Fibroblast of lung (primary cell): ENCODE results near the gene PRKAR1B.

Experiments used
- EZH2 ChIP-seq: IDR thresholded peaks from 2 replicates; pipeline ENCODE4 v1.5.1; 2012; ENCODE audit warnings: low read length, control low read depth, mild to moderate bottlenecking; ENCODE audit errors: missing control alignments
- TF ChIP-seq, protein P1 (sequence below), 2 donors: IDR thresholded peaks in 1 of 2; conservative IDR thresholded peaks in 1 of 2; 1 replicate in 1 of 2; 2 replicates in 1 of 2; pipeline ENCODE4 v1.5.1; 2011 to 2012; ENCODE audit warnings: low read length in 2 of 2, control low read depth in 1 of 2, inconsistent platforms in 1 of 2, low read depth in 1 of 2, mild to moderate bottlenecking in 1 of 2

DNA sequence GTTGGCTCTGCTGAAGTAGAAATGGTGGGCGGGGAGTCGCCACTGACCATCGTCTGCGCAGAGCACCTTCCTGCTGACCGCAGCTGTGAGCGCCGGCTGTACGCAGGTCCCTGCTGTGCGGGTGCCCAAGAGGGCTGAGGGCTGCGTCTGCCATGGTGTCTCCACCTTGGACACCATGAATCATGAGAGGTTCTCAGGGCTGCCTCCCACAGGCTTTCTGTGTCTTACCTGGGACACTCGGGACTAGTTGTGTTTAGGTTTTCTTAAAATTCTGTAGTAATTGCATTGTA is 44.9 kb upstream of the PRKAR1B start:
- no peak for TF ChIP-seq EZH2
- TF ChIP-seq, protein P1, sequence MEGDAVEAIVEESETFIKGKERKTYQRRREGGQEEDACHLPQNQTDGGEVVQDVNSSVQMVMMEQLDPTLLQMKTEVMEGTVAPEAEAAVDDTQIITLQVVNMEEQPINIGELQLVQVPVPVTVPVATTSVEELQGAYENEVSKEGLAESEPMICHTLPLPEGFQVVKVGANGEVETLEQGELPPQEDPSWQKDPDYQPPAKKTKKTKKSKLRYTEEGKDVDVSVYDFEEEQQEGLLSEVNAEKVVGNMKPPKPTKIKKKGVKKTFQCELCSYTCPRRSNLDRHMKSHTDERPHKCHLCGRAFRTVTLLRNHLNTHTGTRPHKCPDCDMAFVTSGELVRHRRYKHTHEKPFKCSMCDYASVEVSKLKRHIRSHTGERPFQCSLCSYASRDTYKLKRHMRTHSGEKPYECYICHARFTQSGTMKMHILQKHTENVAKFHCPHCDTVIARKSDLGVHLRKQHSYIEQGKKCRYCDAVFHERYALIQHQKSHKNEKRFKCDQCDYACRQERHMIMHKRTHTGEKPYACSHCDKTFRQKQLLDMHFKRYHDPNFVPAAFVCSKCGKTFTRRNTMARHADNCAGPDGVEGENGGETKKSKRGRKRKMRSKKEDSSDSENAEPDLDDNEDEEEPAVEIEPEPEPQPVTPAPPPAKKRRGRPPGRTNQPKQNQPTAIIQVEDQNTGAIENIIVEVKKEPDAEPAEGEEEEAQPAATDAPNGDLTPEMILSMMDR (conservative IDR thresholded peaks at IDR 0.05 in 1 of 2, IDR thresholded peaks at IDR 0.05 in 1 of 2; ENCODE audit: low read depth in 1 of 2, low read length in 2 of 2) = no peak
